HG03565 (cell line): ENCODE data around the gene HYAL4.
"Not testable (repeated sequence)": the region's sequence is repeated elsewhere in the genome, so short reads cannot be mapped to it uniquely, and the experiment has no call there.

Source experiments
- ATAC-seq: cut with Tn5 transposase; IDR thresholded peaks from one replicate; pipeline ENCODE4 v1.9.1; 2021; ENCODE audit warnings: mild to moderate bottlenecking, moderate library complexity; ENCODE audit not compliant: unreplicated experiment

The HYAL4 gene

GRCh38 chr7:123894753-123895152, 49.8 kb downstream of the HYAL4 start:
- ATAC-seq = not testable (repeated sequence)

DNA sequence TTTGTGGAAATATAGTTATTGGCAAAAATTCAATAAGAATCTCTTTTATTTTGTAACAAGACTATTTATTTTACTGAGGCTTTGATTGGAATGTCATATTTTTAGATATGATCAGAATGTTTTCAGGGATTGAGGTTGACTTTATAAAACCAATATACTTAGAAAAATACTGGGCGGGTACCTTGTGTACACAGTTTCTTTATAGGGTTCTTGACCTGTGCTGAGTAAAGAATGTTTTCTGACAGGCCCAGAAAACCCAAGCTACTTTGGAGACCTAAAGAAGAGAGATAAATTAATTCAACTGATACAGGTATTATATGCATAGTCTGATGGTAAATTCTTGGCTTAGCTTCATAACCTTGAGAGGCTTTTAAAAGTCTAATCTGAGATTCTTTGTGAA, 56.1 kb downstream of the HYAL4 start:
- ATAC-seq = no peak

- ATAC-seq = no peak
These were observed 60.7 kb downstream of the HYAL4 start for GRCh38 chr7:123905714-123906113.

- ATAC-seq = no peak
These were observed 71.3 kb downstream of the HYAL4 start for GRCh38 chr7:123916240-123916724.

DNA sequence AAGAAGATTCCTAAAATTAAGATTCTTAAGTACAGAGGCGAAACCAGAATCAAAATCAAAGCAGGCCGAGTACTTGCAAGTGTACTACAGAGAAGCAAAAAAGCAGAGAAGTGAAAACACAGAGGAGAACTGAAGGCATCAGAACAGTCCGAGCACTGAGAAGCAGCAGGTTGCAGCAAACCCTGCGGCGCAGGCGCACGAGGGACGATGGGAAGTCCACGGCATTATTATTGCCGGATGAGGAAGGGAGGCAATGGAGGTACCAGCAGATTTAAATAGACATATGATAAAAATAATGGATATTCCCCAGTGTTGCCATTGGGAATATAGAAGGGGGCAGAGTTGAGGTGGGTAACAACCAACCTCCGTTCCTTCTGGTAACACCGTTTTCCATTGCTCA, 72.9 kb downstream of the HYAL4 start:
- ATAC-seq = no peak

- ATAC-seq = no peak
These were observed 73.3 kb downstream of the HYAL4 start for GRCh38 chr7:123918309-123918708.

- ATAC-seq = no peak
These were observed 78.6 kb downstream of the HYAL4 start for GRCh38 chr7:123923599-123923998.

GRCh38 chr7:123924941-123925340, 80.0 kb downstream of the HYAL4 start, which contains the start of gene SPAM1:
Gene SPAM1 (plus strand): TSS chr7:123925241. CDS start chr7:123953571, 28,330 bp downstream.
- ATAC-seq = no peak
